HG03045 (cell line): ENCODE data around the gene CSPG5.

ENCODE experiments used
- ATAC-seq: cut with Tn5 transposase; IDR thresholded peaks from one replicate; pipeline ENCODE4 v1.9.1; 2021; ENCODE audit warnings: mild to moderate bottlenecking, moderate library complexity; ENCODE audit not compliant: unreplicated experiment

The CSPG5 gene

GRCh38 chr3:47588587-47588986, 9.9 kb upstream of the CSPG5 start:
- ATAC-seq = no peak

GRCh38 chr3:47588053-47588452, 9.4 kb upstream of the CSPG5 start:
- no peak for ATAC-seq

GRCh38 chr3:47586746-47587145, 8.1 kb upstream of the CSPG5 start:
- ATAC-seq = no peak

GRCh38 chr3:47583320-47584075, 4.8 kb upstream of the CSPG5 start:
- no peak for ATAC-seq

- ATAC-seq = no peak
Measured at GRCh38 chr3:47581835-47582234, 3.2 kb upstream of the CSPG5 start.

- ATAC-seq = no peak
Measured at GRCh38 chr3:47581422-47581821, 2.8 kb upstream of the CSPG5 start.

GRCh38 chr3:47580481-47580880, 1.8 kb upstream of the CSPG5 start:
- ATAC-seq = no peak

GRCh38 chr3:47579875-47580274, 1.2 kb upstream of the CSPG5 start:
- no peak for ATAC-seq

GRCh38 chr3:47578119-47578632, 489 bp downstream of the CSPG5 start:
- ATAC-seq = no peak

GRCh38 chr3:47577583-47578118, 1.0 kb downstream of the CSPG5 start:
- no peak for ATAC-seq

GRCh38 chr3:47573190-47574172, 5.2 kb downstream of the CSPG5 start:
- ATAC-seq = no peak

GRCh38 chr3:47571391-47572175, 7.1 kb downstream of the CSPG5 start:
- no peak for ATAC-seq

GRCh38 chr3:47568901-47569300, 9.8 kb downstream of the CSPG5 start:
- ATAC-seq = no peak

- no peak for ATAC-seq
Measured at GRCh38 chr3:47567149-47567548, 11.5 kb downstream of the CSPG5 start.

GRCh38 chr3:47566667-47567066, 12.0 kb downstream of the CSPG5 start:
- no peak for ATAC-seq

GRCh38 chr3:47565734-47566550, 12.7 kb downstream of the CSPG5 start:
- no peak for ATAC-seq

GRCh38 chr3:47556351-47556750, 22.3 kb downstream of the CSPG5 start:
- ATAC-seq = no peak

GRCh38 chr3:47554335-47554734, 24.3 kb downstream of the CSPG5 start:
- ATAC-seq = no peak

GRCh38 chr3:47553407-47553806, 25.3 kb downstream of the CSPG5 start:
- no peak for ATAC-seq
